ENCODE measurements around the gene FOXP3.
A peak's percentile ranks its signal among the peaks of the same experiment; 100 is the strongest.

Gene FOXP3

DNA sequence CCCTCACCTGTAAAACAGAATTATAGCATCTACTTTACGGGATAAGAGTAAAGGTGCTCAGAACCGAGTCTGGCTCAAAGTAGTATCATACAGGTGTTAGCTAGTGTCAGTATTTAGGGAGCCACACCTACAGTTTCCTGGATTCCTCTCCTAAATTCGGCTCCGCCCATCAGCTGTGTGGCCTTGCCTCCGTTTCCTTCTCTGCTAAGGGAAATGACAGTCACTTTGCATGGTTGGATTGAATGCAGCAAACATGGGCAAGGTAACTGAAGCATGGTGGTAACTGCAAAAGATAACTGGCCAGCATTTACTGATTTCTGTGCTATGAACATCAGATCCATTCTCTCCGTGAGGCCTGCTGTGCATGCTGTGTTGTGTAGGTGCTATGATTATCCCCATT is 7.9 kb upstream of the FOXP3 start:
- DNase-seq, result no peak

DNA sequence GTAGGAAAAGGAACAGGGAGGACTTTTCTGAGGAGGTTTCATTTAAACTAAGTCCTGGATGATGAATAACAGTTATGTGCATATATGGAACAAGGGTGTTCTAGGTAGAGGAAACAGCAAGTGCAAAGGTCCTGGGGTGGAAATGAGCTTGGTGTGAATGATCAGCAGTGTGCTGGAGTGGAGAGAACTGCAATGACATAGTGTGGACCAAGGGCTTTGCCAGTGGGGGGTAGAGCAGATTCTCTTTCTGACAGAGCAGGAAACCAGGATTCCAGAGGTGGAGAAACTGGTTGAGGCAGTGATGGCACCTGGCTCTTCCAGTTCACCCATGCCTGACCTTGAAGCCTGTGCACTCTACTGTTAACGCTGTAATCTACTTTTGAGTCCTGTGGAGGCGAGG is 6.8 kb upstream of the FOXP3 start:
- DNase-seq, result no peak

DNA sequence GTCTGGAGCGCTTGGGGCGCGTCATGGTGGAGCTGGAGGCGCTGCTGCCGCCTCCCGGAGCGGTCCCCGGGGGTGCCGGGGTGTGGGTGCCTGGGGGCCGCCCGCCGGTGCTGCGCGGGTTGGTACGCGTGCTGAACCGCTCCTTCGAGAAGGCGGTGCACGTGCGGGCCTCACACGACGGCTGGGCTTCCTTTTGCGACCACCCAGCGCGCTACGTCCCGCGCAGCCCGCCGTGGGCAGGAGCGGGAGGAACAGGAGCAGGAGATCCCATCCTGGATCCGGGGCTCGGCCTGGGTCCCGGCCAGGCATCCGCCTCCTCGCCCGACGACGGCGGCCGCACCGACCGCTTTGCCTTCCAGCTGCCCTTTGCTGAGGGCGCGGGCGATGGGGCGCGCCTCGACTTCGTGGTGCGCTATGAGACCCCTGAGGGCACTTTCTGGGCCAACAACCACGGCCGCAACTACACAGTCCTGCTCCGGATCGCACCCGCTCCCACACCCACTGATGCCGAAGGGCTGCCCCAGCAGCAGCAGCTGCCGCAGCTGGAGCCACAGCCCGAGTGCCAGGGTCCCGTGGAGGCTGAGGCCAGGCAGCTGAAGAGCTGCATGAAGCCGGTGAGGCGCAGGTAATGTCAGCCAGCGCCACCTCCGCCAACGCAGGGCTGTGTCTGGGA is 5.9 kb upstream of the FOXP3 start:
- no peak for DNase-seq

DNA sequence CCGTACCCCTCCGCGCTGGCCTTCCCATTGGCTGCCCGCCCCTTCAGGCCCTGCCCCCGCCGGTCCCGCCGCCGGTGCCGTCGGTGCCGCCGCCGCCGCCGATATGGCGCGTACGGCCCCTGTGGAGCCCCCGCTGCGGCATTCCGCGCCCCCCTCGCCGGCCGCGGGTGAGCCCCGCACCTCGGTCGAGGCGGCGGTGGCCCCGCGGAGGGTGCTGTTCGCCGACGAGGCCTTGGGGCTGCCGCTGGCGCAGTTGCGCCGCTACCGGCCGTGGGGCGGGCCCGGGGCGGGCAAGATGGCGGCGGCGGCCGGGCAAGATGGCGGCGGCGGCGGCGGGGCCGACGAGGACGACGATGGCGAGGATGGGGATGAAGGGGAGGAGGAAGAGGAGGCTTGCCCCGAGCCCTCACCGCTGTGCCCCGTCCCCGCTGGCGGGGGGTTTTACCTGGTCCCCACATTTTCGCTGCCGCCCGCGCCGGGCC is 5.3 kb upstream of the FOXP3 start, which contains the start of gene PPP1R3F:
PPP1R3F (plus strand) TSS at position 27 of the 482 bp plus-strand sequence; CDS start at position 104, 77 bp downstream.
- no peak for DNase-seq

DNA sequence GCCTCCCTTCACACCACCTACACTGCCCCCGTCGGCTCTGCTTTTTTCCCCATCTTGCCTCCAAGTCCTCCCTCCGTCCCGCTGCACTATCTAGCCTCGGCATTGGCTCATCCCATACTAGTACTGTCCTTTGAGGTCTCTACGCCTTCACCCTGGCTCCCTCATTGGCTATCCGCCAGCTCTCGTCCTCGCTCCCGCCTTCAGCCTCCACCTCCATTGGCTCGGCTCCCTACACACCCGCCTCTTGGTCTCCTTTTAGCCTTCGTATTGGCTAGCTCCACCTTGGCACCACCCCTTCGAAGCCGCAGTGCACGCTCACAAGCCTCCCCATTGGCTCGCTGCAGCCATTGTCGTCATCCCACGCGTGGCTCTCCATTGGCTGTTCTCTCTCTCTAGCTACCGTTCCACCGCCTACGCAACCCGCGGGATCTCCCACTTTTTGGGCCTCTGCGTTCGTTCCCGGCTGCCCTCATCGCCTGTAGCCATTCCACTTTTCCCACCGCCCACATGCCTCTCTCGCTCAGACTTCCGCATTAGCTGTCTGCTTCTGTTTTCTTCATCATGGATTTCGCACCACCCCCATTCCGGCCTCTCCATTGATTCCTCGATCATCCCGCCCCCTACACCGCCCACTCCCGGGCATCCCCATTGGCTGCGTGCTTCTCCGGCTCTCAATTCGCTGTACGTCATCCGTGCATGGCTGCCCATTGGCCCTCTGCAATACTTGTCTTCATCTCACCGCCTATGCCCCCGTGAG is 4.7 kb upstream of the FOXP3 start:
- peak; percentile 94 for DNase-seq

DNA sequence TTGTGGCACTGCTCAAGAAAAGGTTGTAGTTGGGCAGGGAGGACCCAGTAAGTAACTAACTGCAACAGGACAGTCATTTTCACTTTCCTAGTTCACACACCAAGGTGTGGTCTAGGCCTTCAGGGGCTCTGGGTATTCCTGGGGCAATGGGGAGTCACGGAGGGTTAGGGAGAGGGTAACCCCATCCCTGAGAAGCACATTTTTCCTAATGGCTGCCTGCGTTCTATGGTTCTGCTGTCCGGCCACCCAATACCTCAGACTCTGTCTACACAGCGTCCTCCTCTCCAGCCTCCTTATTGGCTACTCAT is 4.1 kb upstream of the FOXP3 start:
- DNase-seq, result no peak

DNA sequence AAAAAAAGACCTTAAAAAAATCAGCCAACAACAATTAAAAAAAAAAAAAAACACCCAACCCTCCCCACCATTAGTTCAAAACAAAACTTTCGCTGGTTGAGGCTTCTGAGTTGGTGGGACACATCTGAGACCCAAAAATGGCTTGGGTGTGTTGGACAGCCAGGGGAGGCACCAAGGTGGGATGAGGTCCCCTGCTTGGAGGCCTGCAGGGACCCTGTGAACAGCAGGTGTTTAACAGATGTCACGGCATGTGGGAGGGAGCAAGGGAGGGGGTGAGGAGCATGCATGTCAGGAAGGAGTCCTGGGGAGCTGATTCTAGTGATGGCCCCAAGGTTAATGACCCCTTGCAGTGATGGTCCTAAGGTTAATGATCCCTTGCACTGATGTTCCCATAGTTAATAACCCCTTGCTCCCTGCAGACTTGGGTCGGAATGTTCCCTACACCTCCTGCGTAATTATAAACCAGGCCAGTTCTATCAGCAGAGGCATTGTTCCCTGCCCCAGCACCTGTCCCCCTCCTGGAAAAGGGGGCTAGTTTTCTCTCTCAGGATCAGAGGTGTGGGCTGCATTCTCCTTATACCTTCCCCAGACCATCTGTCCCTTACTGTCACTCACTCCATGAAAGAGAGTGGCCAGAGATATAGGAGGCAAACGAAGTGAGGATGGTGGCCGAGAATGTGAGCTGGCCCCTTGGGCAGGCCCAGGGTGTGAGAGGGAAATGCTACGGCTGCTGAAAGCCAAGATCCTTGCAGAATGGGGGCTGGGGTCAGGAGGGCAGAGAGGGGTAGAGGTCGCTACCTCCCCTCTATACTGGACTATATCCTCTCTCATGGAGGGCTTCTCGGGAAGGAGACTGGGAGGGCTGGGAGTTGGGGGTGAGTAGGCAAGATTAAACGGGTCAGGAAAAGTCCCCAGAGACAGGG is 2.3 kb upstream of the FOXP3 start:
- no peak for DNase-seq

DNA sequence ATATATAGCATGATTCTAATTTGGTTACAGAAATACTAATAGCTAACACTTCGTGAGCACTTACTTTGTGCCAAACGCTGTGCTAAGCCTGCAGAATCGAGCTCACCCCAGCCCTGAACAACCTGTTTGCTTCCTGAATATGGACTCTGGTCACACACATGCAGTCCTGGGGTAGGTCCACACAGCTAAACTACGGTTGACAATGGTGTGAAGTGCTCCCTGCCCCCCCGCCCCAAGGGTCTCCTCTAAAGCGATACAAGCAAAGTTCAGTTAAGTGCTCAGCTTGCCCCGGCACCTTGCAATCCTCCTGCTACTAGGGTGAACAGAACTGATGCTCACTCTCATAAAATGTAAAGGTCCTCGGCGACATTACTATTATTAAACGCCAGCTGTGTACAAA is 879 bp downstream of the FOXP3 start:
- no peak for DNase-seq

DNA sequence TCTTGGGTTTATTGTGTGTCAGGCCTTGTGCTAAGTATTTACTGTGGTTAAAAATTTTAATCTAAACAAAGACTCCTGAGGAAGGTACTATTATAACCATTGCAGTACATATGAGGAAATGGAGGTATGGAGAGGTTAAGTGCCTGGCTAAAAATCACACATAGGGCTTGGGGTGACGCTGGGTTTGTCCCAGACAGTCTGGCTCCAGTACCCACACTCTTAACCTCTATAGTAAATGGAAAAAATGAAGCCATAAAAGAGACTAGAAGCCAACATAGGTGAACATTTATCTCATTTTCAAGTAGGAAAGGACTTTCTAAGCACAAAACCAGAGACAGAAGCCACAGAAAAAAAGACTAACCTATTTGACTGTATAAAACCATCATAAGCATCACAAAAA is 1.9 kb downstream of the FOXP3 start:
- DNase-seq, result no peak

DNA sequence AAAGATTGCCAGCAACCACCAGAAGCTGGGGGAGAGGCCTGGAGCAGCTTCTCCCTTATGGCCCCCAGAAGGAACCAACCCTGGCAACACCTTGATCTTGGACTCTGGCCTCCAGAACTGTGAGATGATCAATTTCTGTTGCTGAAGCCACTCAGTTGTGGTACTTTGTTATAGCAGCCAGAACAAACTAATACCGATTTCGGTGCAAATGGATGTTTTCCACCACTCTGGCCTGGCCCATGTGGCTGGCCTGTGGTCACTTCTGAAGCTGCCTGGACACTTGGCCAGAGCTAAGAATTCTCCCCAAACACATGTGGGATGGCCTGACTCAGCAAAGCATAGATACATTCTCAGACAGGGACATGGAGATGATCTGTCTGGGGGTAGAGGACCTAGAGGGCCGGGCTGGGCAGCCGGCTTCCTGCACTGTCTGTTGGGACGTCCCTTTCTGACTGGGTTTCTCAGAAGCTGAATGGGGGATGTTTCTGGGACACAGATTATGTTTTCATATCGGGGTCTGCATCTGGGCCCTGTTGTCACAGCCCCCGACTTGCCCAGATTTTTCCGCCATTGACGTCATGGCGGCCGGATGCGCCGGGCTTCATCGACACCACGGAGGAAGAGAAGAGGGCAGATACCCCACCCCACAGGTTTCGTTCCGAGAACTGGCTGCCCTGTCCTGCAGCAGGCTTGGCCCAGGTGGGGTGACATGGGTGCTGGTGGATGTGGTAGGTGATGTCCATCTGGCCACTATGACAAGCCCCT is 4.1 kb downstream of the FOXP3 start:
- no peak for DNase-seq

DNA sequence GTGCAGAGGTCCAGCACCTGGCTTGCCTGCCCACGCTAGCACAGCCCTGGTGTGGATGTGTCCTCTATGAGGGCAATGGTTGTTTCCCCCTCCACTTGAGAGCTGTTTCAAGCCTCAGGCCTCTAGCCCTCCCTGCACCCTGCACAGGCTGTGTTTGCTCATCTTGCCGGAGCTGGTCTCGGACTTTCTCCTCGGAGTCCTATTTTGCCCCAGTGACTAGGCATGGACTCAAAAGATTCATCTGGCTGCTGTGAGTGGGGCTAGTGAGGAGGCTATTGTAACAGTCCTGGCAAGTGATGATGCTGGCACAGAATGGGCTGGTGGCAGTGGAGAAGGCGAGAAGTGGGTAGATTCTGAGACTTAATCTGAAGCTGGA is 5.8 kb downstream of the FOXP3 start:
- DNase-seq, result no peak

DNA sequence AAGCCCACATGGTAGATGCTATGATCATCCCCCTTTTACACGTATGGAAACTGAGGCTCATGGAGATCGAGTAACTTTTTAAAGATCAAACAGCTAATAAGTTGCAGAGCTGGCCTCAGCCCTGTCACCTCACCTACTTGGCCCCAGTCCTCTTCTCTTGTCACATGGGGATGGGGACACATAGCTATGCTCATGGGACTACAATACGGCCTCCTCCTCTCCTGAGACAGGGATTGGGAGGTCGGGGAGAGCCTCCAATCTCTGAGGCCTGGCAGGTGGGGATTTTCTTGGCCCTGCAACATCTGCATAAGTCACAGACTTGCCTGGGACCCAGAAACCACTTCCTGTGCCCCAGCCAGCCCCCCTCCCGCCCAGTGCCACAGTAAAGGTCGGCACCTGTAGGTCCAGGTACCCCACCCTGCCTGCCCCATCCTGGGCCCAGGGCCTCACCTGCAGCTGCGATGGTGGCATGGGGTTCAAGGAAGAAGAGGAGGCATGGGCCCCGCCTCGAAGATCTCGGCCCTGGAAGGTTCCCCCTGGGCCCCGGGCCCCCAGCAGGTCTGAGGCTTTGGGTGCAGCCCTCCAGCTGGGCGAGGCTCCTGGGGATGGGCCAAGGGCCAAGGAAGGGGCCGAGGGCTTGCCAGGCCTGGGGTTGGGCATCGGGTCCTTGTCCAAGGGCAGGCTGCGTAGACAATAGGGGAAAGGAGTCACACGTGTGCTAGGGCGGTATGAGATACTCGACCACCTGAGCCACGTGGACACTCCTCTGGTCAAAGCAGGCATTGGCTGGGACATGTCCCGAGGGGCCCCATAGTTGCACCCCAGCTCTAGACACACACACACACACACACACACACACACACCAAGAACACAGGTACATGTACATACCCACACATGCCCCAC is 6.4 kb downstream of the FOXP3 start:
- DNase-seq, result no peak

DNA sequence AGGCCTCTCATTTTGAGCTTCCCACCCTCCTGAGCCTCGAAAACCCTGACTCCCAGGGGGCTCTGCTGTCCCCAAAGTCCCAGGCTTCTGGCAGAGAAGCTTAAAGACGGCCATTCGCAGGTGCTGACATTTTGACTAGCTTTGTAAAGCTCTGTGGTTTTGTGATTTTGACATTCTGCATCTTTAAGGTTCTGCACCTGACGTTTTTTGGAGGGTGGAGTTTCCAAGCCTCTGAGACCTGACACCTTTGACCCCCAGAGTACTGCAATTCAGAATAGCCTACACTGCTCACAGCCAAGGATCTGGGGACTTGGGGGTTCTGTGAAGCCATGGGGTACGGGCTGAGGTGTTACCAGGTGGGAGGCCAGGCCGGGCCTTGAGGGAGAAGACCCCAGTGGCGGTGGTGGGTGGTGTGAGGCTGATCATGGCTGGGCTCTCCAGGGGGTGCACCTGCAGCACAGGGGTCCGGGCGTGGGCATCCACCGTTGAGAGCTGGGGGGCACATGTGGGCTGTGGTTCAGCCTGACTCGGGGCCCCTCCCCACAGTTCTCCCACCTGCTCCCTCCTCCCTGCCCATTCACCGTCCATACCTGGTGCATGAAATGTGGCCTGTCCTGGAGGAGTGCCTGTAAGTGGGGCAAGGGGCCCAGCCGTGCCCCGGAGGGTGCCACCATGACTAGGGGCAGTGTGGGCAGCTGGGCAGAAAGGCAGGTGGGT is 7.3 kb downstream of the FOXP3 start:
- no peak for DNase-seq

DNA sequence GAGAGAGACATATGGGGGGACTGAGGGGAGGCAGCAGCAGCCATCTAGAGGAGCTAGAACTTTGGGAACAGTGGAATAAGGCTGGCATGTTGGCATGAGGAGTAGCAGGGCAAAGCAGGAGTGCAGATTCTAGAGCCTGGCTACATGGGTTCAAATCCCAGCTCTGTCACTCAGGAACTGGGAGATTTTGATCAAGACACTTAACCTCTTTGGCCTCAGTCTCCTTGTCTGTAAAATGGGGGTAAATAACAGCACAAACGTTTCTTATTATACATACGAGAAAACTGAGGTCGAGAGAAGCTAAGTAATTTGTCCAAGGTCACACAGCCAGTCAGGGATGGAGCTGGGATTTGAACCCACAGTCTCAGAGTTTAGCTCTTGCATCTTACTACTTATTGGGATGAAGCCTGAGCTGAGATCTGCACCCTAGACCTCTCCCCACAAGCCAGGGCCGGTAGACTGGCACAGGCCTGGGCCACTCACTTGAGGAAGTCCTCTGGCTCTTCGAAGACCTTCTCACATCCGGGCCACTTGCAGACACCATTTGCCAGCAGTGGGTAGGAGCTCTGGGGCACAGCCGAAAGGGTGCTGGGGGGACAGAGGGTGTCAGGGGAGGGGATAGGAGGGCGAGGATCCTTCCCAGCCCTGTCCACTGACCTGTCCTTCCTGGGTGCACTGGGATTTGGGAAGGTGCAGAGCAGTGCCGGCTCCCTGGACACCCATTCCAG is 8.1 kb downstream of the FOXP3 start:
- no peak for DNase-seq

DNA sequence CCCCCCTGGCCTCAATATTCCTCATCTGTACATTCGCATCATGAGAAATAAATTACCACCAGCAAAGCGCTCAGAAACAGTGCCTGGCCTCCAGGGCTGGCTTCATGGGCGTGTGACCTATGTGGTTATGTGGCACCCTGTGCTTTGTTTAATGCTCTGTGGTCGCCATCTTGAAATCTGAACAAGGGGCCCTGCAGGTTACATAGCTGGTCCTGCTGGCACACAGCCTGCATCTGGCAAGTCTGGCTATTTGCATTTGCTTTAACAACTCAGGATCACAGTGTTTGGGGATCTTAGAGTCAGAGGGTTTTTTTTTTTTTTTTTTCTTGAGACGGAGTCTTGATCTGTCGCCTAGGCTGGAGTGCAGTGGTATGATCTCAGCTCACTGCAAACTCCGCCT is 9.9 kb downstream of the FOXP3 start:
- no peak for DNase-seq

DNA sequence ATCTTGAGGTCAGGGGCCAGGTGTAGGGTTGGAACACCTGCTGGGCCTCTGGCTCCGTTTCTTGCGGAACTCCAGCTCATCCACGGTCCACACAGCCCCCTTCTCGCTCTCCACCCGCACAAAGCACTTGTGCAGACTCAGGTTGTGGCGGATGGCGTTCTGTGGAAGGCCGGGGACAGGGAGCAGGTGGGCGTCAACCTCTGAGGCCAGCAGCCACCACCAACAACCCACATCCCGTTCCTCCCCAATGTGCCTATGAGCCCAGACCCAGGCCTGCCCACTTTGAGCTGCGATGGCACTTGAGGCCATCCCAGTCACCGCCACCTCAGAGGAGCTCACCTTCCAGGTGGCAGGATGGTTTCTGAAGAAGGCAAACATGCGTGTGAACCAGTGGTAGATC is 13.2 kb downstream of the FOXP3 start:
- DNase-seq, result no peak

DNA sequence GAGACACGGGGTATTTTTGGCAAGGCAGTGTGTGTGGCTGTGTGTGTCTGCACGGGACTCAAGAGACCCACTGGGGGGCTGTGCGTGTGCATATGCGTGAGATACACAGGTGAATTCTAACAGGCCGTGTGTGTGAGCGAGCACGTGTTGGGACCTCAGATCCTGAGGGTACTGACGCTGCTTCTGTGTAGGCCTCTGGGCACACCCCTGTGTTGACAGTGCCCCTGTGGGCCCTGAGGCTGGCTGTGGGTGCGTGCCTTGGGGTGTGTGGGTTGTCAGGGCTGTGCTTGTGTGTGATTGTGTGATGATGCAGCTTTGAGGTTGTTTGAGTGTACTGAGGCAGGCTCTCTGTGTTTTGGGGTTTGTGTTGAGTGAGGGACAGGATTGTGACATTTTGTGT is 13.9 kb downstream of the FOXP3 start:
- DNase-seq, result no peak

DNA sequence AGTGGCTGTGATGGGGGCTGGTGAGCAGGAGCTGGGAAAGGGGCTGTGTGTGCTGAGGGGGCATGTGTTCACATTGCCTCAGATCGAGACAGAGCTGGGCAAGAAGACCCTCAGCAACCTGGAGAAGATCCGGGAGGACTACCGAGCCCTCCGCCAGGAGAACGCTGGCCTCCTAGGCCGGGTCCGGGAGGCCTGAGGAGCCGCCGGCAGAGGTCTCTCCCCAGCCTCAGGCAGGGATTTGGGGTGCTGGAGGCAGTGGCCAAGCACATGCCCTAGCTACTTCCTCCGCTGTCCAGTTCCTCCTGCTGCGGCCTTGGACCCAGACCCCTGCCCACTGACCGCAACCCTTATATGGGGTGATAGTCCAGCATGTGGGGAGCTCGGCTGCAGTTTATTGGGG is 14.4 kb downstream of the FOXP3 start:
- DNase-seq, result no peak

DNA sequence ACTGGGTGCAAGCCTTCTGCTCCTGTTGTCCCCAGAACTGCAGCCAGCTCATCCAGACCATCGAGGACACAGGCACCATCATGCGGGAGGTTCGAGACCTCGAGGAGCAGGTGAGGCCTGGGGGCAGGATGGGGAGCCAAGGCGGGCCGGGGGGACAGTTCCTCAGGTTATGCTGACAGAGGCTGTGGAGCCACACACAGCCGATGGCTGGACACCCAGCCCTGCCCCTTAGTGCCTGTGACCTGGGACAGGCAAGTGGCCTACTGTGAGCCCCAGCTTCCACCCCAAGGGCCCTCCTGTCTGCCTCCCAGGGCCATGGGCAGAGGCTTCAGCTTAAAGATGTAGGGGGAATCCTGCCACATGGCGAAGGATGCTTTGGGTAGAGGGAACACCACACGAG is 14.9 kb downstream of the FOXP3 start:
- no peak for DNase-seq

DNA sequence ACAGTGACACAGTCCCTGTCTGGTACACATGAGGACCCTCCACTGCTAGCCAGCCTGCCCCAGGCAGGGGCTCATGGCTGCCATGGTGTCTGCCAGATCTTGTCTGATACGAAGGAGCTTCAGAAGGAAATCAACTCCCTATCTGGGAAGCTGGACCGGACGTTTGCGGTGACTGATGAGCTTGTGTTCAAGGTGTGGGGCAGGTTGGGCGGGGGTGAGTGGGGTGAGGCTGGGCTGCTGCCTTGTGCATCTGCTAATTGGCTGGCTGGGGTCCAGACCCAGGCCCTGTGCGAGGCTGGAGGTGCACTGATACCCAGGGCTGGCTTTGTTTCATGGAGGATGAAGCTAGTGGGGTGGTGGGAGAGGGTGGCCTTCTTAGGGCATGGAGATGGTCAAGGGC is 15.4 kb downstream of the FOXP3 start:
- DNase-seq, result no peak
